ENCODE measurements around the gene NSG1.
A peak's percentile ranks its signal among the peaks of the same experiment; 100 is the strongest.

NSG1 gene

DNA sequence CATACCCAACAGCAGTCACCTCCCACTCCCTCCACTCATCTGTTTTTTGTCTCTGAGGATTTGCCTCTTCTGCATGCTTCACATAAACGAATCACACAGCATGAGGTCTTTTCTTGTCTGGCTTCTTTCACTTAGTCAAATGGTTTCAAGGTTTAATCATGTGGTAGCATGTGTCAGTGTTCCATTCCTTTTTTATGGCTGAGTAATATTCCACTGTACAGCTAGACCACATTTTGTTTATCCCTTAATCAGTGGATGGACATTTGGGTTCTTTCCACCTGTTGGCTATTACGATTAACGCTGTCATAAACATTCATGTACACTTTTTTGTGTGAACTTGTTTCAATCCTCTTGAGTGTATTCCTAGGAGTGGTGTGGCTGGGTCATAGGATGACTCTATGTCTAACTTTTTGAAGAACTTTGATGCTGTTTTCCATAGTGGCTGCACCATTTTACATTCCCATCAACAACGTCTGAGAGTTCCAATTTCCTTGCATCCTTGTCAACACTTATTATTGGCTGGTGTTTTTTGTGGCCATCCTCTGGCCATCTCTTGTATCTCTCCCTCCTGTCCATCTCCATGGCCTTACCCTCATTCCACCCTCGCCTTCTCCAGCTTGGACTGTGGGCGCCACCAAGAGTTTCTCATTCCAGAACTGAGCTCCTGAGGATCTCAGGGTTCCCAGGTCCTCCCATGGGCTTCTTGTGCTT is 12.4 kb upstream of the NSG1 start:
- no peak for DNase-seq

DNA sequence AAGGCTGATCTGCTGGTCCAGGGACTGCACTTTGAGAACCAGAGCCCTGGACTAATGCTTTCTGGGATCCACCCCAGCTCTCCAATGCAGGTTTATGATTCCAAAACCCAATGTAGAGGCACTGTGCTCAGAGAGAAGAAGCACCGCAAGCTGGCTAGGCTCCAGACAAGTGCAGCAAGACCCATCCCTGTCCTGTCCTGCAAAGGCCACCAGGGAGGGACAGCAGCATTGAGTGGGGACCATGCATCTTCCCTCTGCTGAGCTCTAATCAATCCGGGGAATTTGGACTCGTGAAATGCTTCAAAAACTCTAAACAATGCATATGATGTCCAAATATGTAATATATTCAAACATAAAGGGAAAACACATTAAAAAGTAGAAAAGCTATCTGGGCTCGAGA is 10.8 kb upstream of the NSG1 start:
- no peak for DNase-seq

DNA sequence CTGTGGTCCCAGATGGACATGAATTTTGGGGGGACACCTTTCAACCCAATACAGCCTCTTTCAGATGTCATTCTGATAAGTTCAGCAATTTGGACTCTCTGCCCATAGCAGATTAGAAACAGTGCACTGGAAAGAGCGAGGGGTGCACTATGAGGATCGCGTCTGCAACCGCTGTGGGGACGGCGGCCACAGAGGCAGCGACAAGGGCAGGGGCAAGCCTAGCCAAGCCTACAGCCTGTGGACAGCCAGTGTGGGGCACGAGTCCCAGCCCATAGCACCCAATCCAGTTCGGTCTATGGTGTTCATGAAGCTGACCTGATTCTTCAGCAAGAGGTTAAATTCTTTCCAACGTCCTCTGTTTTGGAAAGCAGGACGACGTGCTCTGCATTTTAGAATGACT is 9.7 kb upstream of the NSG1 start:
- DNase-seq, result no peak

DNA sequence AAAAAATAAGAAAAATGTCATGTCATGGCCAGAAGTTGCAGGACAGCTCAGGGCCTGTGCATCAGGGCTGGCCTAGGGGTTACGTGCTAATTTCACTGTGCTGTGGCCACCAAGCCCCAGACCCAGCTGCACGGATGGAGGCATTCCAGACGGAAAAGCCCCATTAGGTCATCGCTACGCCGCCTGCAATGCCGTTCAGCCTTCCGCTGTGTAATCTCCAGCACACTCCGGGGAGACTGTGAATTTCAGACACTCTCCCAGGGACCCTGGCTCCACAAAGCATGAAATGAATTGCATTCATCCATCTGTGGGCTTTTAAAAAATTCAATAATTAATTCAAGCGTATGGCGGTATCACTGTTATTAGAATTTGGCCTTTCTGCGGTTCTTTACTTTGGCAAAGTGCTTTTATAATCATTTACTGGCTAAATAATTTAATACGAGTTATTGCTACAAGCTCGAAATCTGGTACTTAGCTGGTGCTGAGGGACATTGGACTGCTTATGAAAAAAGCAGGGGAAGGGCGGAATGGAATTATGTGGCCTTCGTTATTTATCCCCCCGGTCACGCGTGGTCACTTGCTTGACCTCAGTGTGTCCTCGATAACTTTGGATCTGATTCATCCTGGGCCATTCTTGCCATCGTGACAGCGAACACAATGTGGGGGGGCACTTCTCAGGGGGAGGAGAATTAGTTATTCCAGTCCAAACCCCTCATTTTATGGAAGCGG is 9.0 kb upstream of the NSG1 start:
- DNase-seq, result no peak

DNA sequence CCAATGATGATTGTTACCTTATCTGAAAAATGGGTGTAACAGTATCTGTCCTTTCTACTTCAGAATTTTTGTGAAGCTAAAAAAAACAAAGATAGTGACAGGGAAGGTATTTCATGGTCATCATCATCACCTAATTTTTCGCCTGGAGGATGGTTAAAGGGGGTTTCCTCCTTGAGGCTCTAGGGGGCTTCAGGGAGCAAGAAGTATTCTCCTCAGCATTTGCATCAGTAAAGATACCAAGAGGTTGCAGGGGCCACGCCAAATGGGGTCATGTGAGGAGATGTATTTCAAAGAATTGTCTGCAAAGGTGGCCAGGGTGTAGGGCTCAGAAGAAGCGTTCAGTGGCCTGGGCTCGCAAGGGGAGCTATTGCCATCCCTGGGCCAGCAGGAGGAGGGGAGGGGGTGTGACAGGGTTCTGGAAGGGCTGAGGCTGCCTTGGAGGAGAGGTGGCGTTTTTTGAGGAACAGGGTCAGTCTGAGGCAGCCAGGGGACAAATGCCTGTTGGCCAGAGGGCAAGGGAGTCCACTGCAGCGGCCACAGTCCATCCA is 7.3 kb upstream of the NSG1 start:
- DNase-seq, result no peak

DNA sequence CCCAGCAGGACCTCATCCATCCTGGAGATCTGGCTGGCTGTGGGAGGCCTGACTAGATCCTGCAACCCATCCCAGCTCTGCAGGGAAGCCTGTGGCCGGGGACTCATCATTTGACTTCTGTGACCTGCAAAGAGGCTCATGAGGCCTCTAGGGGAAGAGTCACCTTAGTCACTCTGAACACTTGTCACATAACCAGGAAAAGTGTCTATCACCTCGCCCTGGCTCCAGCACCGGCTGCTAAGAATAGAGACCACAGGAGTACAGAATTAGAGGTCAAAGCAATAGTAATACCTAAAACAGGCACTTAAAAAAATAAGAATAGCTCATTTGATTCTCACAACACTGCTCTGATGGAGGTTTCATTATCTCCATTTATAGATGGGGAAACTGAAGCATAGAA is 3.8 kb upstream of the NSG1 start:
- no peak for DNase-seq

DNA sequence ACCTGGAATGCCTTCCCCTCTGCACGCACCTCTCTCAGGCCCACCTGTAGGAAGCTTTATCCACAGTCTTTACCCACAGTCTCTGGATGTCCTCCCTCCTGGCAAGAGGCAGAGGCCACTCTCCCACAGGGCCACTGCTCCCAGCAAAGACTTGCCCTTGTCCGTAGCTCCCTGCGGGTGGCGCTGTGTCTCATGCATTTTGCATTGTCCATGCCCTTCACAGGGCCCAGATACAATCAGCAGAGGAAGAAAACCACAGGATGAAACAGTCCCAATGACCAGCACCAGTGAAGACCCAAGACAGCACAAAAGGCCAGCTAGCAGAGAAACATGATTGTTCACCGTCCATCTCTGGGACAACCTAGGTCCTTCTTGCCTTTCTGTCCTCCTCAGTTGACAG is 2.1 kb upstream of the NSG1 start:
- no peak for DNase-seq

DNA sequence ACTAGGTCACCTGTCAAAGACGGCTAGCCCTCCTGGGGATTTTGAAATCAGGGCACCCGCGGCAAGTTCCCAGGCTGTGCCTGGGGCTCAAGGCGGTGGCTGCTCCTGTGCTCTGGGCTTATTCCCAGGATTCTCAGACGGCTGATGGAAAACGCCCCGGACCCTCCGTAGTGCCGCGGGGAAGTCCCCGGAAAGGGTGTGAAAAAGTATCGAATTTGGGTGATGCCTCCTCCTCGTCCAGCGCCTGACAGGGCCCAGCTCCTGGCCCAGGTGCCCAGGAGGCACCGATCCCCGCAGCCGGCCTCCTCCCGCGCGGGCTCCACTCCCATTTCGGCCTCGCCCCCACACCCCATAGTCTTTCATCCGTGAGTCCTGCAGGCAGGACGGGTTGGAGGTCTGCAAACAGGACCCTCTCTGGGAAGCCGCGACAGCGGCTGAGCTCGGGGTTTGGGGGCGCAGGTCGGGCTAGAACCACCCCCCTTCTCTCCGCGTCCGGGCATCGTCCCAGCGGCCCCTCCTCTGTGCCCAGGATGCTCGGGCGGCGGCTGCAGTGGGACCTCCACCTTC is 1.1 kb upstream of the NSG1 start:
- no peak for DNase-seq

DNA sequence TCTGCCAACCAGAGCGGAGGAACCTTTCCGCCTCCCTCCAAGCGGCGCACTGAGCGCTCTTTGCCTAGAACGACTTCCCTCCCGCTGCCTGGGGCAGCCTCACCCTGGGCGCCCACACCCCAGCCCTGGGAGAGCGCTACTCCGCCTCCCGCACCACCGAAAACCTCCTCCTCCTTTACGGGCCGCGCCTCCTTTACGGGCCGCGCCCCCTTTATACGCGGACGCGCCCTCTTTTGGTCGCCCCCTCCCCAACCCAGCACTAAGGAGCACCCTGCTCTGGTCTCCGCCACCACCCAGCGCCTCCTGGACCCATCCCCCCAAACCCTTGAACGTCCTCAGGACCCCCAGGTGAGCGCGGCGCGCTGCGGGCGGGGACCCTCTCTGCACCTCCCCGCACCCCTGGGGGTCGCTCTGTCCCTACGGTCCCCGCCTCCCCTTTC is 586 bp upstream of the NSG1 start:
- DNase-seq, result no peak

DNA sequence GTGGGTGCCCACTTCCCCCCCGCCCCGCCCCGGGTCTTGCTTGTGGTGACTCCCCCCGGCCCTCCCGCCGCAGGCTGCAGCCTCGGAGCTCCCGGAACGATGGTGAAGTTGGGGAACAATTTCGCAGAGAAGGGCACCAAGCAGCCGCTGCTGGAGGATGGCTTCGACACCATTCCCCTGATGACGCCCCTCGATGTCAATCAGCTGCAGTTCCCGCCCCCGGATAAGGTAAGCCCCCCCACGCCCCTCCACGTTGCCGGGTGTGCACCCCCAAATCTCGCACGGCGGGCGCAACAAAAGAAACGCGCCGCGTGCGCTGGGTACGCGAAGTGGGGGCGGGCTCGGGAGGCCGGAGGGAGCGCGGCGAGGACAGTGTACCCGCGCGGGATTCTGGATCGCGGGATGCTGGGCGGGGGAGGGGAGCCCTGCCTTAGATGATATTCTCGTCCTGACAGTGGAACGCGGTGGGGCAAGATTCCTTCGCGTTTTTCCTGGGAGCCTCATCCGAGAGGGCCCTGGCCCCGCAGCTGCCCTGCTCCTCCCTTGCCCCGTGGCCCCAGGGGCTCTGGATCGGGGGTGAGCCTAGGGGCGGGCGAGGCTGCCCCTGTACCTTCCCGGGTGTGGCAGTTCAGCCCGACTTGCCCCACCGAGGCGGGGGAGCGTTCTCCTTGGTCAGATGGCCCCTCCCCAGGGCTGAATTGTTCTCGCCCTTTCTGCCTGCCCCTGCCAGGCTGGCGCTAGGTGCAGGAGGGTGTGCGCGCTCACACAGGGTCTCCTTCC is 819 bp downstream of the NSG1 start:
- DNase-seq, result no peak

DNA sequence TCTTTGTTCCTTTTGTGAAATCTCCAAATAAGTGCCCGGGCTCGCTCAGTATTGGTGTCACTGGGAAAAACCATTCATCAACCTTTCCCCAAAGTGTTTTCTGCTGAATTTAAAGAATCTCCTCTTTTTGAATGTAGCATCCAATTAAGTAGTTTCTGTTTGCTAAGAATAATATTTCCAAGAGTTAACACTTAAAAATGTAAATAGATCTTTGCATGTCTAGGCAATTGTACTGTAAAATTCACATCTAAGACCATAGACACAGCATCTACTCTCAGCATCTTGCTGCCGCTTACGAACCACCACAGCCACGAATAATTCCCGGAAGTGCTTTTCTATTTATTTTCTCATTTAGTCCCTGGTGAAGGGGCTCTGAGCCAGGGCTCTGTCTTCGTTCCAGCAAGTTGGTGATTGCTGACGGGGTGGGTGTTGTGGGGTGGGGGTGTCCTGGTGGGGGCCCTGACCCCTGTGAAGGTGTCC is 1.4 kb downstream of the NSG1 start:
- DNase-seq, result no peak

DNA sequence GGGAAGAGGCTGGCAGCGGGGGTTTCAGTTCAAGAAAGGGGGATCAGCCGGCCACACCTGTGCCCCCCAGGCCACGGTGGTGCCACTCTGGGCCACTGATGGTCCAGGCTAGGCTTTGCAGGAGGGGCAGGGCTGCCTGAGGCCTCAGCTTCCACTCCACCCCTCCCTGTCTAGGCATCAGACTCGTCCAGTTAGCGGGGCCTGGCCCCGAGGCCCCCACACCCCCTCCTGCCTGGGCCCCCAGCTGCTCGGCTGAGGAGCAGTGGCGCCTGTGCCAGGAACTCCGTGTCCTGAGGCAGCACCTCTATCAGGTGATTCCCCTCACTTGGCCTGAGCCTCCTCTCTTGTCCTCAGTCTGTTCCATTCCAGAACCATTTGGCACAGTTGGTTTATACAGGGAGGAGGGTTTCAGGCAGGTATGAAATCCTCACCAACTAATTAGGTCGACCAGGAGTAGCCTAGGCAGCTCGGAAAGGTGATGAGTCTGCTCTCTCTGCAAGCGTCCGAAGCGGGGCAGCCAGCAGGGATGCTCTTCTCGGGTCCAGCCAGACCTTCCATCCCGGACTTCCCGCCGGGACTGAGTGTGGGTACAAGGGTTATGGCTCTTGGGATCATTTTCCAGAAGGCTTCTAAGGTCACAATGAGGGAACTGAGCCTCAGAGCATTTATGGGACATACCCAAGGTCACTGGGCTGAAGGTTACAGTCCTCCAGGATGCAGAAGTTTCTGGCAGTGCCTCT is 2.1 kb downstream of the NSG1 start:
- DNase-seq, result no peak

DNA sequence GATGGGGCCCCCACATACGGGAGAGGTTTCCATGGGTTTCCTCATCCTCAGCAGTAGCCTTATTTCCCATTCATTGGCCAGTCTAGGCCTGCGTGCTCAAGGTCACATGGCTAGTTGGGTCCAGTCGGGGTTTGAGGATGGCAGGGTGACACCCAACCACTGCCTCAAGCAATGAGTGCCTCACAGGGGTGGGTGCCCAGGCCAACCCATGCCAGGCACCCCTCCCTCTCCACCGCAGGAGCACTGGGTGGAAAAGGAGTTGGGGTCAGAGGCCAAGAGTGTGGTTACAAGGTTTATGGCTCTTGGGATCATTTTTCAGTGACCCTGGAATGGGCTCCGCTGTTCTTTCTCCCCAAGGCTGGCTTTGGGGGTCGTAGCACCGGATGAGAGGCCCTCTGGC is 3.1 kb downstream of the NSG1 start:
- no peak for DNase-seq

DNA sequence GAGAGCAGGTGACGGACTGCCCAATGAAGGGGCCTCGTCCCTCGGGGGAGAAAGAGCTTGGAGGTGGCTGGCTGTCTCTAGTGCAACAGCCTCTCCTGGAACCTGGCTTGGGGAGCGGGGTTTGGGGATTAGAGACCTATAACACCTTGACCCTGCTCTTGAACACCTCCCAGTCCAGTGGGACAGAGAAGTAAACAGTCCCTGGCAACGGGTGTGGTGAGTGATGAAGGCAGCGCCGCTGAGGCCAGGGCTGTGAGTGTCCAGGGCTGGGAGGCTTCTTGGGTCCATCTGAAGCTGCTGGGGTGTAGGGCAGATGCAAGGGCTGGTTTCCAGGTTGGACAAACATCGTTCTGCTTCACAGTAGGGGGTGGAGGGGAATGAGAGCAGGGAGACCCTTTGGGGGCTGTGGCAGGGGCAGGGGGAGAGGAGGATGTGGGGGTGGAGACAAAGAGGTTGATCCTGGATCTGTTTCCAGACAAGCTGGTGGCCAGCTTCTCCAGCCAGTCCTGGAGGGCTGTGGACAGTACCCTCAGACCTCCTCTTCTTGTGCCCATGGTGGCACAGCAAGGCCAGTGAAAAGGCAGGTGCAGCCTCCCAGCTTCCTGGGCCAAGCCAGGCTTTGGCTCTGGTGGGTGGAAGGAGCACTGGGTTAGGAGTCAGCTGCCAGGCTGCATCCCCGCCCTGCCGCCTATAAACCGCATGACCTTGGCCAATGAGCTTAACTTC is 3.8 kb downstream of the NSG1 start:
- DNase-seq, result no peak

DNA sequence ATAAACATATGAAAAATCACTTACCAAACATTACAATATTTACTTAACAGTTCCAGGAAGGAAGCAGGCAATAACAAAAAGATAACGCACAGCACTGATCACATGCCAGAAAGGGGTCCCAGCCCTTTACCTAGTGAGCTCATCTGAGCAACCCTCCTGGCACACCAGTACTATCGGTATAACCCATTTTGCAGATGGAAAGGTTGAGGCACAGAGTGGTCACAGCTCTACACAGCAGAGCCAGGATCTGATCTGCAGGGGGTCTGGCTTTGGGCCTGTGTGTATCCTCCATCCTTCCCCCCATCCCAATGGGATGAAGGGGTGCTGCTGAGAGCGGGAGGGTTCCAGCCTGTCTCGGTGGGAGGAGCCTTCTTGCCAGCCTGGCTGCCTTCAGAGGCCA is 5.0 kb downstream of the NSG1 start:
- DNase-seq, result no peak

DNA sequence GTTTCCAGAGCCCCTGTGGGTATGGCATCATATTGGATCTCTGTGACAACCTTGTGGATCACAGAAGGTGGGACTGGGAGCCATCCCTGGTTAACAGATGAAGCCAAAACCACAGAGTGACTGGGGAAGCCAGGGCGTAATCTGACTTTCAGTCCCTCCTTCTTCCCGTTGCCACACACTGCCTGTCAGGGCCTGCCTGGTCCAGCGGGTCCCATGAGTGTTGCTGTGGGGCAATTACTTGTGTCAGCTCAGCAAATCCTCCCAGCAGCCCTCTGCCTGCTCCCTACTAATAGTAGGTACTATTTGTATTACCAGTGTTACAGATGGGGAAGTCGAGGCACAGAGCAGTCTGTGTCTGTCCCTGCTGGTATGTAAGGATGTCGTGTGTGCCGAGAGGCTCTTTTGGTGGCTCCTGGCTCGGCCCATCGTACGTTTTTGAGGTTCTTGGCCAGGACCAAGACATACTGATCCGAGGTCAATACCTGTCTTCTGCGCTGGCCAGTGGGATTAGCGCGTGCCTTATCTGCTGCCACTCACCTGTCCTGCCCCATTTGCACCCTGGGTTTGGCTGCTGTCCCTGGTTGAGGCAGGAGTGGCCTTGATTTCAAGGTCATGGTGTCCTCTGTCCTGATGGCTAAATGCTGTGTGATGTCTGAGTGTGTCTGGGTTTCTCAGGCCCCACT is 5.7 kb downstream of the NSG1 start:
- DNase-seq, result no peak

DNA sequence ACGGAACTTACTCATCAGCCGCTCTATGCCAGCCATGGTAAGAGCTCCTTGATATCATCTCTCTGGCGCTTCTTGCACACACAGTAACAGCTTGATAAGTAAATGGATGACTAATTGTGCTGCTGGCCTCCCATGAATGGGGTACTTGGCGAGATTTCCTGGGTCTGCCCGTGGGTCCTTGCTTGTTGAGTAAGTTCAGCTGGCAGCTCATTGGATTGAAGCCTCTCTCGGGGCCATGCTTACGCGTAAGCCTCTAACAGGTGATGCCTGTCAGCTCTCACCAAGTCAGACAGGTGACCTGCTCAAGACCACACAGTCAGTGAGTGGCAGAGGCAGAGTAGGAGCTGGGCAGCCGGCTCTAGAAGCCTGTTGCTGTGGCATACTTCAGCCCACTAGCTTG is 7.7 kb downstream of the NSG1 start:
- DNase-seq, result no peak

DNA sequence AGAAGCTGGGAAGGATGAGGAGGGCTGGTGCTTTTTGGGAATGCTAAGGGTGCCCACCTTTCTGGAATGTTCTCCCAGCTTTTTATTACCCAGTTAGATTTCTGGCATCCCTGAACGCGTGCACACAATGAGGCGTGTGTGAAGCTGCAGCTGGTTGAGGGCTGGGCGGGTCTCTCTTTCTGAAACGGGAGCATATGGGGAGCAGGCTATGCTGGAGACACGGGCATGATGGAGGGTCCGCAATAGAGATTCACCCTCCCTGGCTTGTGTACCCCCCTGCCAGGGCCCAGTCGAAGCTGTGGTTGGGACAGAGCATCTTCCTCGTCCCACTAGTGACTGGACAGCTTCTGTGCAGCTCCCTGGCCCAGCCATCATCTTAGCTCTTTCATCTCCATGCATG is 8.5 kb downstream of the NSG1 start:
- no peak for DNase-seq

DNA sequence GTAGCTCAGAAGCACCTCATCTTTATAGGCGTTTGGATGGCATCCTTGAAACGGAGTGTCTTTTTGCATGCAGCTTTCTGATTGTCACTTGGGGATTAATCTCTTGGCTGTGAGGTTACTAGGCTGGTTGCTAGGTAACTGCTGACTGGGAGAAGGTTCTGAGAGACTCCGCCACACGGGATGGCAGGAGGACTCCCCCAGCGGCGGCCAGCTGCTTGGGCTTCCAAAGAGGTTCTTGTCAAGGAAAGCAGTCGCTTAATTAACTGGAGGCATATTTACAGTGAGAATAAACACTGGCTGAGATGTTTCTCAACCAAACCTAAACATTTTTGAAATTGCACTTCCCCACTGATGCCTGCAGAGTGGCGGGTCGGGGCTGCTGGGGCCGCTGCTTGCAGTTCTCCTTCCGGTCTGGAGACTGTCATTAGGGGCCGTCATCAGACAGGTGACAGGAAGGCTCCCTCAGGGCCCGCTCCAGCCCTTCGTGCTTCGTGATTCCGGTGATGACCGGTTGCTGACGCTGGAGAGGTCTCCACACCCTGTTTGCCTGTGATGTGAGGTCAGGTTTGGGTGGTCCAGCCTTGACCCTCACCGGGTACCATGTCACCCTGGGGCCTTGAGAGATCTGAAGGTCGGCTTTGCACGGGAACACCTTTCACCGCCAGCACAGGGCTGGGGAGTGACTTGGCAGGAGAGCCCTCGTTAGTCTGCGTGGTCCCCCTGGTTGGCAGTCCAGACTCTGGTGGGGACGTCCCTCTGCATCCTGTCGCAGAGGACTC is 9.1 kb downstream of the NSG1 start:
- peak; percentile 18 for DNase-seq
